IPS DF 4.7 (cell line): ENCODE results near the gene MX2.

Experiments used
- DNase-seq: peaks from one replicate; pipeline ENCODE4 v3.0.0-alpha.2; 2013; ENCODE audit warnings: low spot score; ENCODE audit errors: extremely low read depth

Gene MX2

DNA sequence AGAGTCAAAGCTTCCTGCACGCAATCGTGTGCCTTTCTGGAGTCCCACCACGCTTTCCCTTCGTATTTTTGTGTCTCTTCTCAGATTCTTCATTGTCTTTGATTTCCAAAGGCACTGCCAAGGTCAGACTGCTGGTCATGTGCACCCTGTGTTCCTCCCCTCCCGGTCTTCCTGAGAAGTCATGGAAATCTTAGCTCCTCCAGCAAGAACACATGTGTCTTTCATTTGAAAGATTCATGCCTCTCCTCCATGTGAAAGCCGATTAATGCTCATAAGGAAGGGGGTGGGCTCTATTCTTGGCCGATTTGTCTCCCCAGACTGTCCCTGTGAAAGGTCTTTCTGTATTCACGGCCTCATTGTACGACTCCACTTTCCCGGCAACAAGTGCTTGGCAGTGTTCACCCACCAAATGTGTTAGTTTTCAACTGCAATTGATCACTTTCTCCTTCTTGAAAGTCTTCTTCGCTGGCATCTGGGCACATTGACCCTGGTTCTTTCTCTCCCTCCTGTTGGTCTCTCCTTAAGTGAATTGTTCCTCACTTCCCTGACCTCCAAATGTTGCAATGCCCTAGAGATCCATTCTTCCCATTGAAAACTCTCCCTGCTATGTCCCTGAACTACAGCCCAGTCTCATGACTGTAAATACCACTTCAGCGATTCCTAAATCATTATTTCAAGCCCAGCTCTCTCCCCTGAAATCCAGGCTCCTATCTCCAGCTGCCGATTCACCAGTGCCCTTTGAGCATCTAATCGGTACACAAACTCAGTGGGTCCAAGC is 25.4 kb downstream of the MX2 start:
- DNase-seq = no peak

DNA sequence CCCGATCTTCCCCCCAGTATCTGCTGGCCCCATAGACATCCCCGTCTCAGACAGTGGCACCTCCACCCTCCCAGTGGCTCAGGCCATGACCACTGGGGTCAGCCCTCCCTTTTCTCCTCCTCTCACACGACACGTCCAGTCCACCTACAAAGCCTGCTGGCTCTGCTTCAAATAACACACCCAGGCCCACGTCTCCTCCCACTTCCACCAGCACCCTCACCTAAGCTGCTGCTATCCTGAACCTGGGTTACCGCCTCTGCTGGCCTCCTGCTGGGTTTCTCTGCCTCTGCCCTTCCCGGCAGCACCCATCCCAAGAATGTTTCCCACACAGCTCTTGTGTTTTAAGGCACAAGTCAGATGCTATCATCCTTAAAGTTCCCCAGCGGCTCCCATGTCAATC is 26.0 kb downstream of the MX2 start:
- DNase-seq = no peak

DNA sequence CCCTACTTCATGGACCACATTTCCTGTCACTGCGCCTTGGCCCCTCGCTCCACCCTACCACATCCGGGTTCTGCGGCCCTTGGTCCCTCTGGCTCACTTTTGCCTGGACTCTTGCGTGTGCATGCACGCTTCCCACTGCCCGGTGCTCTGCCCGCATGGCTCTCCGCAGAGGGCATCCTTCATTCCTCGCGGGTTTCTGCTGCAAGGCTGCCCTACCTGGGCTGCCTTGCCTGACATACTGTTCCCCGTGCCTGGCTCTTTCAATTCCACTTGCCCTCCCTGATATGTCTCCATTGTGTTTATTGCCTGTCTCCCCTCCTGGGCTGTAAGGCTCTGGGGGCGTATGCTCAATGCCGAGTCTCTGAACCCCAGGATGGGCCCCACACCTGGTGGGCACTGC is 26.4 kb downstream of the MX2 start:
- DNase-seq = no peak

DNA sequence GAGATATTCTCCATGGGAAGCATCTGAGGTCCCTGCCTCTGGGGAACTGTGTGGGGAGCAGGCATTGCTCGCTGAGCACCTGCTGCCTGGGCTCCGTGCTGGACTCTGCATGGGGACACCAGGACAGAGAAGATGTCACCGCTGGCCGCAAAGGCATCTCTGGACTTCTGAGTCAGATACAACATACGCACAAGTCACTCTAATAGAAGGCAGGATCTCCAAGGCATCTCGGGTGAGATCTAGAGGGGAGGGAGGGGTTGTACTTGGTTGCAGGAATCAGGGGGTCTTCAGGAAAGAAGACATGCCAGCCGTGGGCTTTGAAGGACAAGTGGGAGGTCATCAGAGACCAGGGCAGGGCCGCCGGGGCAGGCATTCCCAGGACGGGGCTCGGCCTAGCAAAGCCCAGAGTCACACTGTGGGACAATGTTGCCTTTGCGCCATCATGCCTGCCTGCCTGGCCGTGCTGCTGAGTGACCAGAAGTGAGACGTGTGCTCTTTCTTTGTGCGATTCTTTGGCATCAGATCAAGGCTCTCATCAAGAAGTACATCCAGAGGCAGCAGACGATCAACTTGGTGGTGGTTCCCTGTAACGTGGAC is 28.3 kb downstream of the MX2 start:
- DNase-seq = no peak

DNA sequence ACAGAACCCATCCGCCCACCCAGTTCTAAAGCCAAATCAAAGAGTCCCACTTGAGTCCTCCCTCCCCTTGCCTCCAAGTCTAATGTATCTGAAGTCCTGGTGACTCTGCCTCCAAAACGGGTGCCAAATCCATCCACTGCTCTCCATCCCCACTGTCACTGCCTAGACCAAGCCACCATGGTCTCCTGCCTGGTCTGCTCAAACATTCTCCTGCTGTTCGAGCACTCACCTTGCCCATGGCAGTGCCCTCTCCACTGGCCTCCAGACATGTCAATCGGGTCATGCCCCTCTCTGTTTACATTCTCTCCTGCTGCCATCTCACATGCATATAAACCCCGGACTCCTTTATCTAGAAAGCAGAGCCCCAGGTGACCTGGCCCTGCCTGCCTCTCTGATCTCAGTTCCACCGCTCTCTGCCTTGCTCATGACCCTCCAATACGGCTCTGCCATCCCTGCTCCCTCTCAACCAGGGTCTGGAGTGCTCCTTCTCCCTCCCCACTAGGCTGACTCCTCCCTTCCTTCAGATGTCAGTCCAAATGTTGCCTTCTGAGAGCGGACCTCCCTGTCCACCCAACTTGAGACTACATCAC is 32.1 kb downstream of the MX2 start:
- DNase-seq = no peak

DNA sequence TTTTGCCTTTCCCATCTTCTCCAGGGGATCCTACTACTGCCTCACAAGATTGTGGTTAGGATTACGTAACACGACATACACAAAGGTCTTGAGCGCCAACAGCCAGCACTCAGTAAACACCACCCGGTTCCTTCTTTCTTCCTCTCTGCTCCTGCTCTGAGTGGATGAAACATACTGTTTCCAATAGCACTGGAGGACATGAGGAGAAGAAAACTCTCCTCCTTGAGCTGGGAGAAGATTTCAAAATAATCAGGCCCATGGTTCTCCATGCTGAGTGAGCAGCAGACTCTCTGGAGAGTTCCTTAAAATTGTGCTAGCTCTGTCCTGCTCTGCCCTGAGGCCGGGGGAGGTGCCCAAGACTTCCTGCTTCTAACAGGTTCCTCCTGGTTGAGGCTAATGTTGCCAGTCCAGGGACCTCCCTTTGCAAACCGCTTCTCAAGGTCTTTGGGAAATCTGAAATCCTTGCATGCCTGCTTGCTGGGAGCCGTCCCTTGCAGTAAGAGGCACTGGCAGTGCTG is 34.8 kb downstream of the MX2 start:
- DNase-seq = no peak

- no peak for DNase-seq
Observed at GRCh38 chr21:41397471-41397891, 35.7 kb downstream of the MX2 start.

DNA sequence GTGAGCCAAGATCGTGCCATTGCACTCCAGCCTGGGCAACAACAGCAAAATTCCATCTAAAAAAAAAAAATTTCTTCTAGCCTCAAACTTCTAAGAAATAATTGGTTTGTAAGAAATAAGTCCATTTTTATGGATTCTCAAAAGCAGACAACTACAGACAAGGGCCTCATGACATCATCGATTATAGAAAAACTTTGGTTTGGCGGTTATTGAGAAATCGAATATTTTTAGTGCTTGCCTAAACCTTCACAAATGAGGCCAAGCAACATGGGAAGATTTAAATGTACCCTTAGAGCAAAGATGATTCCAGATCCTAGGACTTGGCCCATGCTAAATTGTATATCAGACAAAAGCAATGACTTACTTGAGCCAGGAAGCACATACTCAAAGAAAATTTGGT is 36.4 kb downstream of the MX2 start:
- no peak for DNase-seq

DNA sequence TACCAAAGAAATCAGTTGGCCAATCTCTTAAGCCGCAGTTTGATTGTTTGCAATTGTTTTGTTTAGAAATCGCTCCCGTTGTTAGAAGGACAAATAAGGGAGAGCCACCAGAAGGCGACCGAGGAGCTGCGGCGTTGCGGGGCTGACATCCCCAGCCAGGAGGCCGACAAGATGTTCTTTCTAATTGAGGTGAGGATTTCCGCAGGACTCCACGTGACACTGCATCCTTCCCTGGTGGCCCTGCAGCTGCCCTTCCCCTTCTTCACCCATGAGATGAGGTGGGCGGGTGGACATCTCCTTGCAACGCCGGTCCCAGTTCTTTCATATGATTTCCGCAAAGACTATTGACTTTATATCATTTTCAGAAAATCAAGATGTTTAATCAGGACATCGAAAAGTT is 37.0 kb downstream of the MX2 start:
- DNase-seq = no peak

- DNase-seq = no peak
Observed at GRCh38 chr21:41399246-41399800, 37.5 kb downstream of the MX2 start.

DNA sequence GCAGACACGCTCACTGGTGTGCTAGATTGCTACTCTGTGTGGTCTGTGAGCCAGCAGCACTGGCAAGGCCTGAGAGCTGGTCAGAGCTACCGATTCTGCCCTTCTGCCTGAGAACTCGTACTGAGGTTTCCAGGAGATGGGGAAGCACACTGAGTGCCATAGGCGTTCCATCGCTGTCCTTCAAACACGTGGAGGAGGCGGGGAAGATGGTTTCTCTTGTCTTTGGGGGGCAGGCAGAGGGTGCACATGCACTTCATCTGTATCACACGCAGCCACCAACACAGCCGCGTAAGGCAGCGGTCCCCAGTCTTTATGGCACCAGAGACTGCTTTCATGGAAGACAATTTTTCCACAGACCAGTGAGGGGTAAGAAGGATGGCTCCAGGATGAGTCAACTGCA is 40.4 kb downstream of the MX2 start:
- no peak for DNase-seq

DNA sequence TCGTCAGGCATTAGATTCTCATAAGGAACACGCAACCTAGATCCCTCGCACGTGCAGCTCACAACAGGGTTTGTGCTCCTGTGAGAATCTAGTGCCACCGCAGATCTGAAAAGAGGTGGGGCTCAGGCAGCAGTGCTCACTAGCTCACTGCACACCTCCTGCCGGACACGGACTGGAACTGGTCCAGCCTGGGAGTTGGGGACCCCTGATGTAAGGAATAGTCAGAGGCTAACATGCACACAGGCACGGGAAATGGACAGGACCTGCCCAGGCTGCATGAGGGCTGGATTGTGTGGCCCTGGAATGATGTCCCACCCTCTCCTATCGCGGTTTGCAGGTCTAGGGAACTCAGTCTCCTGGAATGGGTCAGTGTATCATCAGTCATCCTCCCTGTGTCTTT is 41.0 kb downstream of the MX2 start:
- DNase-seq = no peak

DNA sequence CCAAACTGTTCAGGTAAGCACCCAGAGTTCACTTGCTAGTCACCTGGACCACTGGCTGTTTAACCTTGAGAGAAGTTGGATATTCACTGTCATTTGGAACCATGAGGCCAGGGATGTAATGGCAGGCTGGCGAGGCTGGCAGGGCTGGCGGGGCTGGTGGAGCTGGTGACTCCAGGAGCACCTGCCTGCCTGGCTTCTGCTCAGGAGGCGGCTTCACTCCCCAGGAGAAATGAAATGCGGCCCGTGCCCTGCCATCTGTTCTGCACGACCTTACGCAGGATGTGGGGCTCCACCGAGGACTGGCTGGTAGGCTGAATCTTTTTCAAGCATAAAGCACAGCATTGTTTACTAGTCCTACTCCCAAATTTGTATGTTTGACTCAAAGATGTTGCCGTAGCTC is 41.5 kb downstream of the MX2 start:
- no peak for DNase-seq

- no peak for DNase-seq
Observed at GRCh38 chr21:41403966-41404365, 42.1 kb downstream of the MX2 start.

DNA sequence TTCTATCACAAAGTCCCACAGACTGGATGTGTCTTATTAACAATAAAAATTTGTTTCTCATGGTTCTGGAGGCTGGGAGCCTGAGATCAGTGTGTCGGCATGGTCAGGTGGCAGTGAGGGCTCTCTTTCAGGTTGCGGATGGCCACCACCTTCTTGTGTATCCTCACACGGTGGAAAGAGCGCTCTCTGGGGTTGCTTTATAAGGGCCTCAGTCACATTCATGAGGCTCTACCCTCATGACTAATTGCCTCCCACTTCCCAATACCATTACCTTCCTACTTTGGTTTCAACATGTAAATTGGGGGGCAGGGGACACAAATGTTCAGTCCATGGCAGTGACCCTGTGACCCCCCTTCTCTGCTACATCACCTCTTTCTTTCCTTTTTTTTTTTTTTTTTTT is 43.5 kb downstream of the MX2 start:
- no peak for DNase-seq

DNA sequence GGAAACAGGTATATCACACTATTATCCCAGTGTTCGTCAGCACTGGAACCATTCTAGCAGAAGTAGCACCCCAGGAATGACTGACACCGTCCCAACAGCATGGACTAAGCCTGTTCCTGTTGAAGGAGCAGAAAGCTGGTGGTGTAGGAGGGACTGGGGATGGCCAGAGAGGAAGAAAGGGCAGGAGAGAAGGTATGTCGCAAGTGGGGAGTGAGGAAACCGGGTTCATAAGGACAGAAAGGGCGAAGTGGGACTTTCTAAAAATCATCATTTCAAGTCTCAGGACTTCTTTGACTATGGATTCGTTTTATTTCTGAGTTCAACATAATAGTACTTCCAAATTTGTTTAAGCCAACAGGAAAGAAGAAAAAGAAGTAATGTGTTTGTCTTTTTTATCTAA is 44.5 kb downstream of the MX2 start:
- no peak for DNase-seq

DNA sequence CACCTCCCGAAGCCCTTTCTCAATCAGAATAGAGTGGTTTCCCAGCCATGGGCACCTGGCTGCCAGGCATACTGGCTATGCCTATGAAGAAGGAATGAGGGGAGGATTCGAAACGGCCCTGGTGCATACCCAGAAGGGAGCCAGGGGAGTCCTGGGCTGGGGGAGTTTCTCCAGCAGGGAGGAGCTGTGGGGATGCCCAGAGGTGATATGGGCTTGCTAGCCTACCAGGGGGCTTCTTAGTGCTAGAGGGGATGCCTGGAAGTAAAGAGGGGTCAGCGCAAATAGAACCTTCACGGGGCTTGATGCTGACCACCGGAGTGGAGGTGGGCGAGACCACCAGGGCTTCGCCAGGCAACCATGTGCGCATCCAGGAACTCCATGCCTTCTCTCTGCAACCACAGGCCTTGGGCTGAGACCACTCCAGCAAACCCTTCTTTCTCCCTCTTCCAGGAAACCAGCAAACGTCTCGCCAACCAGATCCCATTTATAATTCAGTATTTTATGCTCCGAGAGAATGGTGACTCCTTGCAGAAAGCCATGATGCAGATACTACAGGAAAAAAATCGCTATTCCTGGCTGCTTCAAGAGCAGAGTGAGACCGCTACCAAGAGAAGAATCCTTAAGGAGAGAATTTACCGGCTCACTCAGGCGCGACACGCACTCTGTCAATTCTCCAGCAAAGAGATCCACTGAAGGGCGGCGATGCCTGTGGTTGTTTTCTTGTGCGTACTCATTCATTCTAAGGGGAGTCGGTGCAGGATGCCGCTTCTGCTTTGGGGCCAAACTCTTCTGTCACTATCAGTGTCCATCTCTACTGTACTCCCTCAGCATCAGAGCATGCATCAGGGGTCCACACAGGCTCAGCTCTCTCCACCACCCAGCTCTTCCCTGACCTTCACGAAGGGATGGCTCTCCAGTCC is 46.0 kb downstream of the MX2 start:
- DNase-seq = no peak

DNA sequence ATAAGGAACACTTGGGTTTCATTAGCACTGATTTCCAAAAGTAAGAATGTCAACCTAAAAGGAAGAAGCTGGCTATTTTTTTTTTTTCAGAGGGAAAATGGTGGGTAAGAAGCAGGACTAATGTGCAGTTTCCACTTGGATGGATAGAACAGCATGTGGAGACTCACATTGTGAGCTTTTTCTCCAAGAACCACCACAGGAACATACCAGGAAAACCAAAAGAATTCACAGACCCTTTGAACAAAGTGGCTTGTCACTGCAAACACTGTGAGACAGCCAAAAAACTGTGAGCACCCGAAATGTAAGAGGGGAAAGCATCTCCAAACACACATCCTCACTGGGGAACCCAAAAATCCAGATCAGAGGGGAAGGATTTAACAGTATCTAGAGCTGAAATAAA is 48.5 kb downstream of the MX2 start:
- DNase-seq = no peak

DNA sequence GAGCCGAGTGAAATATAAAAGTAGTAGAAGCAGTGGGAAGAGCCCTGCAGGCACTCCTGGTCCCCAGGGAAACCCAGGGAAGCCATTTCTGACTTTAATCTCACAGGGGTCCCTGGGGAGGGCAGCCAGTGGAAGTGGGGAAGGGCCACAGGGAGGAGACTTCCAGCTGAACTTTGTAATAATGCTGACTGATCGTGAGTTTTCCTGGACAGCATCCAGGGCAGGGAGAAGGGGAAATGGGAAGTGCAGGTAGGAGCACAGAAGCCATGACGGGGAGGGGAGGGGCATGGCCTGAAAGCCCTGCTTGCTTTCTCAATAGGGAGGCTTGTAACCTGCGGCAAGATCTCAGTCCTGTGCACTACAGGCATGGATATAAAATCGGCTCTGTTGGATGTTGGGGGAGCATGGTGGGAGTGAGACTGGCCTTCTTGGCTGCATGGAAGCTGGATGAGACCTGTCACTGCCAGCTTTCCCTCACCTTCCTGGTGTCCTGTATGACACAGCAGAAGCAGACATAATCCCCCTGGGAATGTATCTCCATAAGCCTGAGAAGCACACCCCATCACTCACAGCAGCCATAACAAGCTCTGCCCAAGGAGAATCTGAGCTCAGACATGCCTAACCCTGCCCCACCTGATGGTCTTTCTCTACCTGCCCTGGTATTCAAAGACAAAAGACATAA is 49.1 kb downstream of the MX2 start:
- DNase-seq = no peak

GRCh38 chr21:41411449-41412089 is 49.7 kb downstream of the MX2 start:
- no peak for DNase-seq
